ENCODE measurements around the gene LIN54.
"Not testable (repeated sequence)": the region's sequence is repeated elsewhere in the genome, so short reads cannot be mapped to it uniquely, and the experiment has no call there.

The LIN54 gene

DNA sequence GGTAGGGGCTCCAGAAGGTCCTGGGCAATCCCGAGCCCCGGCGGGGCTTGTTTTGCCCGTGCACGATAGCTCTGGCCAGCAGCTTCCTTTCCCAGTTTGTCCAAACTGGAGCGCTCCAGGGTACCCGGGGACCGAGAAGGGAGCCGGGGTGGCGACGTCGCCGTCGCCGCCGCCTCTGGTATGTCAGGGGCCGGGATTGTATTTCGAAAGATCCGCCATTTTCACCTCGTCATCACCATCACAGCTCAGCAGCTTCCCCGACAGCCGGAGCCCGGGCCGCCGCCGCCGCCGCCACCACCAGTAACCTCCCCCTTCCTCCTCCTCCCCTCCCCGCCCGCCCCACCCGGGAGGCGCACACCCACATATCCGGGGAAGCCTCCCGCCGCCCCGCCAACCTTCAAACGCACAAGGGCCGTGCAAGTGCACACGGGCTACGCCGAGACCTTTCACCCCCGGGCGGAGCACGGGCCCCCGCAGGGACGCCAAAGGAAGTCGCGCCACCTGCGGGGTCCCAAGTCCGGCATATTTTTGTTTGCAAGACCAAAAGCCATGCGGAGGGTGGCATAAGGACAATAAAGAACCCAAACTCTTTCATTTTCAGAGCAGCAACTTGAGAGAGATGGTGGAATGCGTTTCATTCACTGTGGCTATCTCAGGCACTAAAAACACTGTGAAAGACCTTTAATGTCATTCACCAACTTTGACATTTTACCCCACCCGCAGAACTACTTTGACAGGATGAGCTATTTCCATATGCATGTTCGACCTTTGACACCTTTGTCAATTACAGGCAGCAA, at the start of gene LIN54:
Gene LIN54, minus strand, starts transcription at position 302 of the 797 bp plus-strand sequence. CDS start 25,979 bp downstream, outside the sequence.
- peak; percentile 58 to 64 for ATAC-seq

DNA sequence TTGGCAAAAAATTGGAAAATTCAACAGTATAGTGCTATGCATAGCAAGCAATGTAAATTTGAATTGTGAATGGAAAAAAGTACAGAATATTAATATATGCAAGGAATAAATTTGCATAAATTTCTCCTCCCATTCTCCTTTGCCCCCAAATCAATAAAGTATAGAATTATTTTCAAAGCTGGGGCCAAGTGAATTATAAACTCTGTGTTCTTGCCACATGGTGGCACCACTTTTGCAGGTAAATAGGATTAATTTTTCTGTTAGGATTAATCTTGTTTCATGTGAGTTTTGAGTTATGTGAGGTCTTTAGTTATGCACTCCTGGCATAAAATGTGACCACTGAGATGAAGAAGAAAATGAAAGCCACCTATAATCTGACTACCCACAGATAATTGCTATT, 44.3 kb upstream of the LIN54 start:
- ATAC-seq: no peak

- not testable (repeated sequence) for ATAC-seq
Observed at GRCh38 chr4:83048781-83049180, 38.2 kb upstream of the LIN54 start.

DNA sequence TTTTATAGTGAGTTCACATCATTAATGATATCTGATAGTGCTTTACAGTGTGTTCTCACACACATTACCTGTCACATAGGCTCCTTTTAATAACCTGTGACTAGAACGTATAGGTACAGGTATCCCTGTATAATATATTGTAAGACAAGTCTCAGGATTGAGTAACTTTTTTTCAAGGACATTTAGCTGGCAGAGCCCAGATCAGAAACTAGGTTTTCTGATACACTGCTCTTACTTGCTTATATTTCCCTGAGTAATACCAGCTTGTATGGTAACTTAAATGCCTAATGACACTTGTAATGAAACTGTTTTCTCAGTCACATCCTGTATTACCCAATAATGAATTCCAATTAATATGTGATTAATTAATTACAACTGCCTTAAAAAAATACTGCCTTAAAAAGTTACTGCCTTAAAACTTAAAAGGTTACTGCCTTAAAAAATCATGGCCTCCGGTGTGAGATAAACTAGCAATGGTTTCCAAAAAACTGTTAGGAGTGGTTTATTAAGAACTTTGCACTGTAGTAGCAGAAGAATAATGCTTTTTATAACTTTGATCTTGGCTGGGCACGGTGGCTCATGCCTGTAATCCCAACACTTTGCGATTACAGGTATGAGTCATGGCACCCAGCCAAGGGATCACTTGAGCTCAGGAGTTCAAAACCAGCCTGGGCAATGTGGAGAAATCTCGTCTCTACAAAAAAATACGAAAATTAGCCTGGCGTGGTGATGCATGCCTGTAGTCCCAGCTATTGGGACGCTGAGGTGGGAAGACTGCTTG, 36.3 kb upstream of the LIN54 start:
- ATAC-seq: no peak

DNA sequence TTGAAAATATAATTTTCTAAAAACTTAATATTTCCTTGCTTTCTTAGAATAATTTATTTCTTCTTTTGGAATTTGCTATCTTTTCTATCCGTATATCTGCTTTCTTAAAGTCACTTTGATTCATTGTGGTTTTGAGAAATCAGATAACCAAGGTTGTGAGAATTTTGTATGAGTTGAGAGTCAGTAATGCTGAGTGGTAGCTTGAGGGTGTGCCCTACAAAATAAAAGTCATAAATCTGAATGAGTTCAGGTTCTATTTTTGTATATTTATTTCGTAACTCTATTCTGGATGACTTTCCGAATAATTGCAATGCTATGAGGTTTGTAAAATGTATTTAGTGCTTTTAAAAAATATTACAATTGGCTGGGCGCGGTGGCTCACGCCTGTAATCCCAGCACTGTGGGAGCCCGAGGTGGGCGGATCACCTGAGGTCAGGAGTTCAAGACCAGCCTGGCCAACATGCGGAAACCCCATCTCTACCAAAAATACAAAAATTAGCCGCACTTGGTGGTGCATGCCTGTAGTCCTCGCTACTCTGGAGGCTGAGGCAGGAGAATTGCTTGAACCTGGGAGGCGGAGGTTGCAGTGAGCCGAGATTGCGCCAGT, 33.3 kb upstream of the LIN54 start:
- no peak for ATAC-seq

DNA sequence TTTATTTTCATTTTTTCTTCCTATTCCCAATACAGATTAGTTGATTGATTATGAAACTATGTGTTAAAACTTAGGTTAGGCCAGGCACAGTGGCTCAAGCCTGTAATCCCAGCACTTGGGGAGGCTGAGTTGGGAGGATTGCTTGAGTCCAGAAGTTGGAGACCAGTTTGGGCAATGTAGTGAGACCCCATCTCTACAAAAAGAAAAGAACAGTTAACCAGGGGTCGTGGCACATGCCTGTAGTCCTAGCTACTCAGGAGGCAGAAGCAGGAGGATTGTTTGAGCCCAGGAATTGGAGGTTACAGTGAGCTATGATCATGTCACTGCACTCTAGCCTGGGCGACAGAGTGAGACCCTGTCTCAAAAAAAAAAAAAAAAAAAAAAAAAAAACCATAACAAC, 32.5 kb upstream of the LIN54 start:
- not testable (repeated sequence) for ATAC-seq

DNA sequence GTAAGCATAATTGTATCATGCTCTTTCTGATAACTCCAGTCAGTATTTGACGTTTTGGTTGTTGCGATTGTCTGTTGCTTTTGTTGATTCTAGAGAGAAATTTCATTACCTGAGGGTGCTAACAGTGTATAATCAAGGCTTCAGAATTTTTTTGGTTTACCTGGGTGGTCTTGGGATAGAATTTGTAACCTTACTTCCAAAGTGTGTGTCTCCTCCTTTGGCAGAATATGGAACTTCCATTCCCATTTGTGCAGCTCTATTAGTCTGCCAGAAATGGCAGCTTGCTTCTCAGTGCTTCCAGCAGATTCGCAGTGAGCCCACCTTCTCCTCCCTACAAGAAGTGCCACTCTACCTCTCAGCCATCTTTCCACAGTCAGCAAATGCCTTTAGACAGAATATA, 29.6 kb upstream of the LIN54 start:
- no peak for ATAC-seq

- ATAC-seq: no peak
Observed at GRCh38 chr4:83036991-83037665, 26.5 kb upstream of the LIN54 start.

DNA sequence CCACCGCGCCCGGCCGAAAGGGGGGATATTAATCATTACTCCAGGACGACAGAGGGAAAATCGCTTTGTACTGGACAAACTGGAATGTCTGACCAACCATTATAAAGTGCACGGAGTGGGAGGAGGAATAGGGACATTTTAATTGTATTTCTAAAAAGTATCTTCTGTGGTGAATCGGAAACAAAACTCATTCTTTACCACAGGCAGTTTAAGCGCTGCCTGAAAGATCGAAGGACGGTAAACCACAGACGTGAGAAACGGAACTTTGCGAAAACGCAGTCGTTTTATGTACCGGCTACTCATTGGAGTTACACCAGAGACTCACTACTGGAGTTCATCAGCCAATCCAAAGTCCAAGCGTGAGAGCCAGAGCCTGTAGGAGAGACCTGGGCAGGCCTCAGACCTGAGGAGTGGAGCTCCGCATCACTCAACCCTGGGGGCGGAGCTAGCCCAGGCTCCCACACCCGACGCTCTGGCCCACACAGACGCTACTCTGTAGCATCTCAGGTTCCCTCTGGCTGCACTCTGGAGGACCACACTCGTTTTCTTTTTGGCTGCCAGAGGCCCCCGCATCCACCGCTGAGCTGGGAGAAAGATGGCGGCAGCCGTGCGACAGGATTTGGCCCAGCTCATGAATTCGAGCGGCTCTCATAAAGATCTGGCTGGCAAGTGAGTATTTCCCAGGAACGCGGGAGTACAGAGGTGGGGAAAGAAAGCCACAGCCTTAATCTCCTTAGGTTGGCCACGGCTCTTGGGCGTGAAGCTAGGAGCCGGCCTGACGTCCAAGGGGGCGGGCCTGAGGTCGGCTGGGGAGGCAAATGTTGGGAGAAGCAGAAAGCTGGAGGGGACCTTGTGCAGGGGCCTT, 24.2 kb upstream of the LIN54 start, which contains the start of gene COPS4:
Gene COPS4, plus strand, starts transcription at position 554 of the 865 bp plus-strand sequence. Its CDS starts 42 bp downstream, at position 596.
- peak; percentile 98 to 99 for ATAC-seq

DNA sequence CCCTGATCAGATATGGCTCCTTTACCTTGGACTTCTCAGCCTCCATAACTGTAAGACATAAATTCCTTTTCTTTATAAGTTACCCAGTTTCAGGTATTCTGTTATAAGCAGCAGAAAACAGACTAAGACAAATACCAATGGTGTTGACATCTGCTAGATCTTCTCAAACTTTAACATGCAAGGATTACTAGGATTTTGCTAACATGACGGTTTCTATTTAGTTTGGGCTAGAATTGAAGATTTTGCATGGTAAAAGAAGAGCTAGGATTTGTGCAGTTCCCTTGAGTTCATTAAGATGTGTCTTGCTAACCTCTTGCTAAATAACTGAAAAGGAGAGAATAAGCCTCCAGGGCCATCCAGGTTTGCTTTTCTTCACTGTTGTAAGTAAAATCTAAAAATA, 19.1 kb upstream of the LIN54 start:
- no peak for ATAC-seq

DNA sequence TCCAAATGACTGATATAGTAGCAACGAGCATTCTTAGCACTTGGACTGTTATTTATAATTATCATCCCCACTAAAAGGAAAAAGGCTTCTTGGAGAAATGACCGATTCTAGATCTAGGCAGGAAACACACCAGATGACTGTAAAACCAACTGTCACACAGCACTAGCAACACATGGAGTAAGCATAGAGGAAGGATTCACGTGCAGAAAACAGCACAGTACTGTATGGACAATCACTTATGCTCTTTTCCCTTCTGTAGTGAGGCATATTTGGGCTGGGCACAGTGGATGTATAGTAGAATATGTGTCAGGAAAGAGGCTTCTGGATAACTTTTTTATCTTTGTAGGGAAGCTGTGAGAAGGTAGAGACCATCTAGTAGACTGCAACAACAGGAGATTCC, 18.4 kb upstream of the LIN54 start:
- ATAC-seq: no peak

- ATAC-seq: no peak
Observed at GRCh38 chr4:83025563-83025962, 14.9 kb upstream of the LIN54 start.

- ATAC-seq: no peak
Observed at GRCh38 chr4:83024233-83024632, 13.6 kb upstream of the LIN54 start.

DNA sequence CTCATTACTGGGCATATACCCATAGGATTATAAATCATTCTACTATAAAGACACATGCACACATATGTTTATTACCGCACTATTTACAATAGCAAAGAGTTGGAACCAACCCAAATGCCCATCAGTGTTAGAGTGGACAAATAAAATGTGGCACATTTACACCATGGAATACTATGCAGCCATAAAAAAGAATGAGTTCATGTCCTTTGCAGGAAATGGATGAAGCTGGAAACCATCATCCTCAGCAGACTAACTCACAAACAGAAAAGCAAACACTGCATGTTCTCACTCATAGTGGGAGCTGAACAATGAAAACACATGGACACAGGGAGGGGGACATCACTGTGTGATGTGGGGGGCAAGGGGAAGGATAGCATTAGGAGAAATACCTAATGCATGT, 13.0 kb upstream of the LIN54 start:
- not testable (repeated sequence) for ATAC-seq

- ATAC-seq: no peak
Observed at GRCh38 chr4:83022724-83023450, 12.3 kb upstream of the LIN54 start.

- ATAC-seq: no peak
Observed at GRCh38 chr4:83019794-83020494, 9.3 kb upstream of the LIN54 start.

GRCh38 chr4:83013902-83014301, 3.3 kb upstream of the LIN54 start:
- no peak for ATAC-seq

DNA sequence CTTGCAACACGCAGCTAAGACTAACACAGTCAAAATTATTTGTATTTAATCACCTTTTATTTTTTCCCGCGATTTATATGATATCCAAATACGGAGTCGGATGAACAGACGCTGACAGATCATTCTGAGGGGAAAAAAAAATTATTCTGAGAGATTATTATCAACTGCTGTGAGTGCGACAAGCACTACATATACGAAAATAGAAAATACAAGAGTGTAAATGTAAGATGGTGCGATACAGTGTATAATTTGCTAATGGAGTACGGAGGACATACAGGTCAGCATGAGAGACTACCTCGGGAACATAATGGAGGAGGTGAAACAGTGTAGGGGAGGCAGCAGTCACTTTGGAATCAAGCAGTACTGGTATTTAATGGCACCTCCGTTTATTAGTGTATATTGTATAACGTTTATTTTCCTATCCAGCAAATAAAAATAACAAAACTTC, 2.8 kb upstream of the LIN54 start:
- no peak for ATAC-seq

GRCh38 chr4:83012687-83013419, 2.2 kb upstream of the LIN54 start:
- ATAC-seq: peak; percentile 87 to 88
